BE2C (cell line): ENCODE results near the gene SLC5A10.

Experiments used
- DNase-seq: peaks from one replicate; pipeline ENCODE4 v3.0.0-alpha.2; 2020
- H3K27me3 ChIP-seq: fragments of 250-450 bp; sonication (Bioruptor Pico); 2 replicates; pipeline ENCODE4 v1.5.1; 2020; ENCODE audit warnings: mild to moderate bottlenecking
- H3K36me3 ChIP-seq: fragments of 250-450 bp; sonication (Bioruptor Pico); 2 replicates; pipeline ENCODE4 v1.5.1; 2020; ENCODE audit warnings: mild to moderate bottlenecking
- H3K4me1 ChIP-seq: fragments of 250-450 bp; sonication (Bioruptor Pico); 2 replicates; pipeline ENCODE4 v1.5.1; 2020
- H3K4me3 ChIP-seq: 2 replicates; pipeline ENCODE4 v1.5.1; 2011; ENCODE audit warnings: low read depth, low read length
- H3K9me3 ChIP-seq: fragments of 250-450 bp; sonication (Bioruptor Pico); 2 replicates; pipeline ENCODE4 v1.5.1; 2020
- TF ChIP-seq, protein P1 (sequence below): IDR thresholded peaks from 2 replicates; pipeline ENCODE4 v1.5.1; 2012; ENCODE audit warnings: mild to moderate bottlenecking, low read depth, low read length

The SLC5A10 gene

DNA sequence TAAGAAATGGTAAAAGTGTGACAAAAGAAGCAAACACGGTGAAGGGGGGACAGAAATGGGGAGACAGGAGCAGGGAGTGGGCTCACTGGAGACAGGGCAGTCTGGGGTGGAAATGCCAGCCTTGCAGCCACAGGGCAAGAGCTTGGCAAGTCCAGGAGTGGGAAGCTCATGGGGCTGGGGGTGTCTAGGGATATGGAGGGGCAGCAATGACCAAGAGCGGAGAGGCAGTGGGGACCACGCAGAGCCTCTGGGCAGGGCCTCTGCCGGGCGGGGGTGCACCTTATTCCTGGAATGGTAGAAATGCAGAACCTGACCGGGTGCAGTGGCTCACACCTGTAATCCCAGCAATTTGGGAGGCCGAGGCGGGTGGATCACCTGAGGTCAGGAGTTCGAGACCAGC, 12.6 kb downstream of the SLC5A10 start:
- Histone ChIP-seq H3K4me1 (no peaks in the 10 kb centered on the region), H3K27me3 (no peaks in the 10 kb centered on the region)
- TF ChIP-seq, protein P1, sequence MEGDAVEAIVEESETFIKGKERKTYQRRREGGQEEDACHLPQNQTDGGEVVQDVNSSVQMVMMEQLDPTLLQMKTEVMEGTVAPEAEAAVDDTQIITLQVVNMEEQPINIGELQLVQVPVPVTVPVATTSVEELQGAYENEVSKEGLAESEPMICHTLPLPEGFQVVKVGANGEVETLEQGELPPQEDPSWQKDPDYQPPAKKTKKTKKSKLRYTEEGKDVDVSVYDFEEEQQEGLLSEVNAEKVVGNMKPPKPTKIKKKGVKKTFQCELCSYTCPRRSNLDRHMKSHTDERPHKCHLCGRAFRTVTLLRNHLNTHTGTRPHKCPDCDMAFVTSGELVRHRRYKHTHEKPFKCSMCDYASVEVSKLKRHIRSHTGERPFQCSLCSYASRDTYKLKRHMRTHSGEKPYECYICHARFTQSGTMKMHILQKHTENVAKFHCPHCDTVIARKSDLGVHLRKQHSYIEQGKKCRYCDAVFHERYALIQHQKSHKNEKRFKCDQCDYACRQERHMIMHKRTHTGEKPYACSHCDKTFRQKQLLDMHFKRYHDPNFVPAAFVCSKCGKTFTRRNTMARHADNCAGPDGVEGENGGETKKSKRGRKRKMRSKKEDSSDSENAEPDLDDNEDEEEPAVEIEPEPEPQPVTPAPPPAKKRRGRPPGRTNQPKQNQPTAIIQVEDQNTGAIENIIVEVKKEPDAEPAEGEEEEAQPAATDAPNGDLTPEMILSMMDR: no peak

DNA sequence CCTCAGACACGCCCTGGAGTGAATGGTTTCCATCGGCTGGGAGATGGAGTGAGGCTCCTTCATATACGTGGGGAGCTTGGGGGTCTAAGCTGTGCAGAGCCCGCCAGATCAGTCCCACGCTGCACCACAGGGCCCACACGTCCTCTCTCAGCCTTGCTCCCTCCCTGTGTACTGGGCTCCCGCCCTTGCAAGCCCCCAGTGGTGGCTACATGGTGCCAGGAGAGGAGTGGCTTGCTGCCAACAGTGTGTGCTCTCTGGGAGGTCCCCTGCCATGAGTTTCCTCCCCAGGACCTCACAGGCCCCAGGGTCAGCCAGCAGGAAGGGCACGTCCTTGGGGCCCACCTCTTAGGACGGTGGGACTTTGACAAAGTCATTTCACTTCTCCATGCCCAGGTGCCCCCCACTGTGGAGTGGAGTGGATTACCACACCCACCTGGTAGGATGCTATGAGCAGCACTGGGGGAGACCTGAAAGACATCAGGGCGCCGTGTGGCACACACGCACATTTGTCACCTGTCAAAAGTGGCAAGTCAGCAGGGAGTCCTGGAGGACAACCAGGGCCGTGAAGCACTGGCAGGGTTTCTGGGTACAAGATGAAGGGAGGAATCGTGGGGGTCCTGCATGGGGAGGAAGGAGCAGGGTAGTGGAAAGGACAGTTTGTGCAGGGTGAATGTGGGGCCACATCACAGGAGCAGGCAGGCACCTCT, 13.7 kb downstream of the SLC5A10 start:
- DNase-seq: no peak
- TF ChIP-seq, protein P1: no peak
- no peaks in the 10 kb centered on the region for H3K4me1 ChIP-seq

More for the DNA sequence above, 12.6 kb downstream of the SLC5A10 start:
- Histone ChIP-seq H3K36me3 (no peaks in the 10 kb centered on the region), H3K9me3 (no peaks in the 10 kb centered on the region), H3K4me3 (no peak overlapping the region)
- DNase-seq: no peak

DNA sequence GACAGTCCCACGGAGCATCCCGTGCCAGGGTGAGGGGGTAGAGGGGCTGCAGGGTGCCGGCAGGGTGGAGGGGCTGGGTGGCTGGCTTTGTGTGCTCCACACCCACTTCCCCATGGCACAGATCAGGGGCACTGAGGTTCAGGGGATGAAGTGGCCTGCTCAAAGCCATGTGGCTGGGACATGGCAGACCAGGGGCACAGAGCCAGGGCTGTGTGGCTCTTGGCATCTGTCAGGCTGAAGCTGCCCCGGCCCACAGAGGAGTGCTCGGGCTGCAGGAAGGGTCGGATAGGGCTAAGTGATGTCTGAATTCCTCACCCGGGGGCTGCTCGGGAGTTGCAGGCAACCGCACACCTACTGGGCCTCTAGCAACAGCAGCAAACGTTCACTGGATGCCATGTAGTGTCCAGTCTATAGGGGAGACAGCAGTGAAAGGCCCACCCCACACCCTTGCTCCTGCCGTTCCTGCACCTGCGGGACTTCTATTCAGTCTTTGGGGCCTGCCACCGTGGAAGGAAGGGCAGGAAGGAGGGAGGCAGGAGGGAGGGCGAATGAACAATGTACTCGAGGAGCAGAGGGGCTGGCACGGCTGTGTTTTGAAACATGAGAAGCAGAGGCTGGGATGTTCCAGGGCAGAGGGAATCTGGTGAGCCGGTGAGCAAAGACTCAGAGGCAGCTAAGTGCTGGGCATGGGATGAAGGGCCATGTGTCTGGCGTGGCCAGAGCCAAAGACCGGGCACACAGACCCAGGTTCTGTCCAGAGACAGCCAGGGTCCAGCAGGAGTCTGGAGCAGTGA, 15.1 kb downstream of the SLC5A10 start:
- no peak overlapping the region for H3K4me3 ChIP-seq
- no peaks in the 10 kb centered on the region for H3K36me3 ChIP-seq
- no peaks in the 10 kb centered on the region for H3K27me3 ChIP-seq
- H3K9me3 ChIP-seq: no peaks in the 10 kb centered on the region
- DNase-seq: no peak
- TF ChIP-seq, protein P1: no peak
- H3K4me1 ChIP-seq: no peaks in the 10 kb centered on the region

More for the DNA sequence above, 13.7 kb downstream of the SLC5A10 start:
- Histone ChIP-seq H3K36me3 (no peaks in the 10 kb centered on the region), H3K27me3 (no peaks in the 10 kb centered on the region), H3K9me3 (no peaks in the 10 kb centered on the region), H3K4me3 (no peak overlapping the region)

DNA sequence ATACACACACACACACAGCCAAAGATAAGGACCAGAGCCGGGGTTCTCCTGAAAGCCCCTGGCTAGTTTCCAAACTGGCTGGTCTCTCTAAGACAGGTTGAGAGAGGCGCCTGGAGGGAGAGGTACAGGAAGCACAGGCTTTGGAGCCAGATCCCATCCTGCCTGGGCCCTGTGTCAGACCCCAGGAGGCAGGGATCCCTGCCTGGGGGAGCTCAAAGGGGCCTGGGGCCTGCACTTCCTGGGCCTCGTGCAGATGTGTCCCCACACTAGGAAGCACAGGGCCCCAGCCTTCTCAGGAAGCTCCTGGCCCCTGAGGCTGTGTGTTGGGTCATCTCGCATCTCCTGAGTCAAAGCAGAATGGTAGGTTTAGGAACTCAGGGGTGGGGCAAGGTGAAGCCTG, 16.0 kb downstream of the SLC5A10 start:
- Histone ChIP-seq H3K9me3 (no peaks in the 10 kb centered on the region), H3K4me3 (no peak overlapping the region), H3K27me3 (no peaks in the 10 kb centered on the region), H3K4me1 (no peaks in the 10 kb centered on the region), H3K36me3 (no peaks in the 10 kb centered on the region)
- DNase-seq: peak; percentile 20
- TF ChIP-seq, protein P1: no peak

DNA sequence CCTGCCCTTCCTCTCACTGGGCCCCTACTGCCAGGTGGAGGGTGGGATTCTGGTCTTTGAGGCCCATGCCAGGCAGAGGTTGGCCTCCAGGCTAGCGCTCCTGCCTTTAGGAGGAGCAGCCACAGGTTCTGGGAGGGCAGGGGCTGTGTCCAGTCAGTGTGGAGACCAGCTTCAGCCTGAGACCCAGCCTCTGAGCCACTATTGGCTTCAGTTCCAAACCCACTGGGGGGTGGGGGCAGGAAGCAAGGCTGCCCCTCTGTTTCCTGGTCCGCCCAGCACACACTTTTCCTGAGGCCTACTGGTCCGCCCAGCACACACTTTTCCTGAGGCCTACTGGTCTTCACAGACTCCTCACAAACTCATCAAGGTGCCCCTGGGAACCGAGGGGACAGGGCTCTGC, 16.4 kb downstream of the SLC5A10 start:
- no peaks in the 10 kb centered on the region for H3K36me3 ChIP-seq
- H3K9me3 ChIP-seq: no peaks in the 10 kb centered on the region
- DNase-seq: no peak
- no peak overlapping the region for H3K4me3 ChIP-seq
- H3K27me3 ChIP-seq: no peaks in the 10 kb centered on the region
- H3K4me1 ChIP-seq: no peaks in the 10 kb centered on the region
- TF ChIP-seq, protein P1: no peak
